Vagina (tissue), 2 donors: ENCODE measurements around the gene SELENOS. TPM values are rescaled to one million over a fixed set of nuclear protein-coding genes. Genes with fewer than 3 reads are reported as not detected.

Experiments
- DNase-seq, 2 donors: peaks; one replicate each; pipeline ENCODE4 v3.0.0-alpha.2; 2017; ENCODE audit errors: extremely low spot score in 2 of 2
- H3K27ac ChIP-seq: fragments of 200-600 bp; sonication (generic); one replicate; pipeline ENCODE4 v1.5.1; 2019
- H3K27me3 ChIP-seq: fragments of 200-600 bp; sonication (generic); one replicate; pipeline ENCODE4 v1.5.1; 2019
- H3K36me3 ChIP-seq, 2 donors: fragments of 200-600 bp; sonication (generic); one replicate each; pipeline ENCODE4 v1.5.1; 2017 to 2019
- H3K4me1 ChIP-seq: fragments of 200-600 bp; sonication (generic); one replicate; pipeline ENCODE4 v1.5.1; 2019
- H3K4me3 ChIP-seq, 2 donors: fragments of 200-600 bp; sonication (generic); 1 replicate in 1 of 2; 2 replicates in 1 of 2; pipeline ENCODE4 v1.5.1; 2016 to 2019
- H3K9me3 ChIP-seq: fragments of 200-600 bp; sonication (generic); one replicate; pipeline ENCODE4 v1.5.1; 2019
- CTCF ChIP-seq, 3 experiments: fragments of 450-650 bp in 2 of 3; fragments of 200-600 bp in 1 of 3; sonication (generic) in 1 of 3; IDR thresholded peaks; one replicate each; pipeline ENCODE4 v1.5.1; 2017 to 2019; ENCODE audit warnings: antibody characterized with exemption in 3 of 3, mild to moderate bottlenecking in 2 of 3, moderate library complexity in 2 of 3
- POLR2A ChIP-seq, 2 donors: fragments of 450-650 bp; IDR thresholded peaks; one replicate each; pipeline ENCODE4 v1.6.1; 2017; ENCODE audit warnings: antibody characterized with exemption in 2 of 2, mild to moderate bottlenecking in 2 of 2, moderate library complexity in 2 of 2
- POLR2AphosphoS5 ChIP-seq, 2 donors: sonication (generic); formaldehyde crosslinking; IDR thresholded peaks; one replicate each; pipeline ENCODE4 v1.9.0; 2017; ENCODE audit warnings: antibody characterized with exemption in 2 of 2, mild to moderate bottlenecking in 2 of 2, low read depth in 1 of 2; ENCODE audit not compliant: insufficient read depth in 1 of 2
- intact Hi-C: fragments of 100-400 bp; cut with DNase I; formaldehyde crosslinking; loops from one replicate; pipeline ENCODE4 v1.15.1; 2023
- total RNA-seq: library from RNA; depleted of rRNA; stranded (reverse); fragments of >200 nt; gene quantifications from one replicate; pipeline ENCODE4 v1.2.3, GENCODE V29; 2016

SELENOS gene
- total RNA-seq, 1 donor from 2014 or later = 47.6 TPM

GRCh38 chr15:101246391-101246790 is 30.9 kb downstream of the SELENOS start:
- Histone ChIP-seq H3K4me3 (no peak overlapping the region), H3K36me3 (no peaks in the 10 kb centered on the region), H3K27me3 (no peaks in the 10 kb centered on the region), H3K4me1 (peaks cover 95% of the 10 kb centered on the region), H3K9me3 (no peaks in the 10 kb centered on the region), H3K27ac (no peak overlapping the region)
- TF ChIP-seq POLR2AphosphoS5 (IDR thresholded peaks at IDR 0.05; ENCODE audit: insufficient read depth in 1 of 2, low read depth in 1 of 2) (no peak), POLR2A (IDR thresholded peaks at IDR 0.05) (no peak), CTCF (IDR thresholded peaks at IDR 0.05) (no peak)
- intact Hi-C loops = loop anchor here (10.0 kb wide), 1 partner anchor 52 kb away; no protein-coding TSS in a partner anchor
- no peak for DNase-seq

GRCh38 chr15:101244889-101245668 is 32.2 kb downstream of the SELENOS start:
- no peak for TF ChIP-seq POLR2AphosphoS5 (IDR thresholded peaks at IDR 0.05; ENCODE audit: insufficient read depth in 1 of 2, low read depth in 1 of 2)
- no peak for TF ChIP-seq CTCF (IDR thresholded peaks at IDR 0.05)
- TF ChIP-seq POLR2A (IDR thresholded peaks at IDR 0.05) = no peak
- intact Hi-C loops = loop anchor here (10.0 kb wide), 1 partner anchor 50 kb away; no protein-coding TSS in a partner anchor
- Histone ChIP-seq H3K36me3 (no peaks in the 10 kb centered on the region), H3K4me1 (peaks cover 99% of the 10 kb centered on the region), H3K27me3 (no peaks in the 10 kb centered on the region), H3K9me3 (no peaks in the 10 kb centered on the region), H3K4me3 (no peak overlapping the region), H3K27ac (no peak overlapping the region)
- no peak for DNase-seq

GRCh38 chr15:101244036-101244781 is 33.1 kb downstream of the SELENOS start:
- Histone ChIP-seq H3K27ac (no peak overlapping the region), H3K36me3 (no peaks in the 10 kb centered on the region), H3K9me3 (no peaks in the 10 kb centered on the region), H3K4me1 (peaks cover 99% of the 10 kb centered on the region), H3K27me3 (no peaks in the 10 kb centered on the region), H3K4me3 (no peak overlapping the region)
- TF ChIP-seq POLR2A (IDR thresholded peaks at IDR 0.05) = no peak
- TF ChIP-seq CTCF (IDR thresholded peaks at IDR 0.05) = no peak
- TF ChIP-seq POLR2AphosphoS5 (IDR thresholded peaks at IDR 0.05; ENCODE audit: insufficient read depth in 1 of 2, low read depth in 1 of 2) = no peak
- intact Hi-C loops = loop anchor here (10.0 kb wide), 1 partner anchor 49 kb away; no protein-coding TSS in a partner anchor
- no peak for DNase-seq

- no peak for DNase-seq
These were observed 33.9 kb downstream of the SELENOS start for GRCh38 chr15:101243420-101243819.

More at GRCh38 chr15:101243420-101243819, 33.9 kb downstream of the SELENOS start:
- Histone ChIP-seq H3K9me3 (no peaks in the 10 kb centered on the region), H3K36me3 (no peaks in the 10 kb centered on the region), H3K4me1 (peaks cover 96% of the 10 kb centered on the region), H3K4me3 (no peak overlapping the region), H3K27me3 (no peaks in the 10 kb centered on the region), H3K27ac (no peak overlapping the region)
- TF ChIP-seq CTCF (IDR thresholded peaks at IDR 0.05) (no peak), POLR2AphosphoS5 (IDR thresholded peaks at IDR 0.05; ENCODE audit: insufficient read depth in 1 of 2, low read depth in 1 of 2) (no peak), POLR2A (IDR thresholded peaks at IDR 0.05) (no peak)
- intact Hi-C loops = loop anchor here (10.0 kb wide), 1 partner anchor 49 kb away; no protein-coding TSS in a partner anchor
